ENCODE measurements around the gene SORCS2.

Gene SORCS2

DNA sequence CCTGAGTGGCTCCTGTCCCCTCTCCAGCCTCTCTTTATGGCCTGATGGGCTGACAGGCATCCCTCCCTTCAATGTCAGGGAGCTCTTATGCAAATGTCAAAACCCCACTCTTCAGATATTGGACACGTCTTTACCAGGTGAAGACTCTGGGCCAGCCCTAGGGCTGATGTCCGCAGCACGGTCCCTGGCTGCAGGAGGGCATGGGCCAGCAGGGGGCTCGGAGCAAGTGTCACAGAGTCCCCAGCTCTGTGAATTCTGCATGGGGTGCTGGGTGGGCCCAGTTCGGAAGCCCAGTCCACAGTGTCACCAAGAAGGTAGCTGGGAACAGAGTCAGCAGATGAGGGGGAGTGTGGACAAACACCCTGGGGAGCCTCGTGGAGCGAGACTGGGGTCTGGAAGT, 282.0 kb downstream of the SORCS2 start:
- DNase-seq (ENCODE audit: low read depth), result no peak

DNA sequence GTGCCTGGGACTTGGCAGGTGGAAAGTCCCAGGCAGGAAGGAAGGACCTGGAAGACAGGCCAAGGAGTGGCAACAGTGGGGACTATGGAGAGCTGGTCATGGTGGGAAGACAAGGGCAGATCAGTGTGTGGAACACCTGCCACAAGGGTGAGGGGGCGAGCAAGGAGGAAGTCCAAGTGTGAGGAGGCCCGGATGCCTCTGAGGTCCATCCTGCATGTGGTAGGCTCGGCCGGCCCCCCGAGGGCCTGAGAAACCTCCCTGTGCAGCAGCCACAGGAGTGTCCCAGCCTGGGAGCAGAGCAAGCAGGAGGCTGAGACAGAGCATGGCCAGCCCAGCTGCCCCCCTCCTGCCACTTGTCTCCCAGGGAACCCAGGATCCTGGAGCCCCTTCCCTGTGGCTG, 282.9 kb downstream of the SORCS2 start:
- DNase-seq (ENCODE audit: low read depth), result no peak

DNA sequence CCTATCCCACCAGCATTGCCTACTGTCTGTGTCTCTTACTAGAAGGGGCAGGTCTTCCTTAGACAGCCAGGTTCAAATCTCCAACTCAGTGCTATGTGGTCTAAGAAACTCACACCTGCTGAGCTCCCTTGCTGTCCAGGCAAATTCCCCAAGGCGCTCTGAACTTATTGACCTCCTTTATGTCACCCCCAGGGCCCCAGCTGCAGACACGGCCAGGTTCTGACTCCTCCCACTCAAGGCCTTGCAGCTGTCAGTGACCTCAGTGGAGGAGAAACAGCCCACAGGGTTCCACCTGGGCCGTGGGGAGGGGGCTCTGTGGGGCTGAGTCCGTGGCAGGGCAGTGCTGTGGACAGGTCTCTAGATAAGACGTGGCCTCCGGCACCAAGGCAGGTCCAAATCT, 284.5 kb downstream of the SORCS2 start:
- no peak for DNase-seq (ENCODE audit: low read depth)

DNA sequence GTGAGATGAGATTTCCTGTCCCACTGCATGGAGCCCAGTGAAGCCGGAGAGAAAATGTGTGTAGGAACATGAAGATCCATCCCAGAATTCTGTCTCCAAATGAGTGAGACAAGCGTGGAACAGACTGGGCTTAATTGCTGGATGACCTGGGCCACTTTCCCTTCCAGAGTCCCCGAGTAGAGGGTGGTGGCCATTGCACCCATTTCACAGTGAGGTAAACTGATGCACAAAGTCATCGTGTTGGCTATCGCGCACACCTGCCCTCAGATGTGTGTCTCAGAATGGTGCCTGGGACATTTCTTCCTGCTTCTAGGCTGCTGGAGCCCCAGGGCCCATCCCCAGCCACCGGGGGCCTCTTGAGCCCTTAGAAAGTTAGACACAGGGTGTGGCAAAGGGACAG, 285.4 kb downstream of the SORCS2 start:
- no peak for DNase-seq (ENCODE audit: low read depth)

DNA sequence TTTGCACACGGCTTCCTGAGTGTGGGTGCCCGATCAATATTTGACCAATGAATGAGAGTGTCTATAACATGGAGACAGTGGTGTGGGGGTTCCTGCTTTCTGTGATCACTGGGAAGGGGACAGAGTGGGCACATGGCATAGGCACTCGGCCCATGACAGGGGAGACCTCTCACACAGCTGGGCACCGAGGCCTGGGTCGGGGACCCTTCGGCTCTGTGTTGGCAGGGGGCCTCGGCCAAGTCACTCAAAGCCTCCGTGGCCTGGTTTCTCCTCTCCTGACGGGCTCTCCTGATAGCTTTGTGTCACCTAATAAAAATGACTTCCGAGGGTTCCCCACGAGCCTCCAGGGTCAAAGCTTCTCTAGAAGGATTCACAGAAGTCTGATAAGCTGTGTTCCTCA, 286.3 kb downstream of the SORCS2 start:
- DNase-seq (ENCODE audit: low read depth), result no peak

DNA sequence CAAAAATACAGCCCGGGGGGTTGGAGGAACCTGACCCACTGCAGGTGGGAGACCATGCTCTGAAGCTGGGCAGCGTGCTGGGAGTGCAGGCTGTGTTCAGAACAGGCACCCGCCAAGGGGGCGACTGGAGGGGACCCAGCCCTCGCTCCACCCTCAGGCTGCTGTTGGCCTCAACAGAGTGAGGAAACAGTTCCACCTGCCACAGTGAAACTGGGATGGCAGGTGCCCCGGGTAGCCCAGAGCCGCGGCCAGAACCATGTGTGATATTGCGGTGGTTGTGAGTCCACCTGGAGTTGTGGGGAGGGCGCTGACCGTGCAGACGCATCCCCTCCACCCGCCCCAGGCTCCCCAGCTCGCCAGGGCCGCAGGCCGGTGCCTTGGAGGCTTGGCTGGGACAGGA, 288.1 kb downstream of the SORCS2 start:
- no peak for DNase-seq (ENCODE audit: low read depth)

DNA sequence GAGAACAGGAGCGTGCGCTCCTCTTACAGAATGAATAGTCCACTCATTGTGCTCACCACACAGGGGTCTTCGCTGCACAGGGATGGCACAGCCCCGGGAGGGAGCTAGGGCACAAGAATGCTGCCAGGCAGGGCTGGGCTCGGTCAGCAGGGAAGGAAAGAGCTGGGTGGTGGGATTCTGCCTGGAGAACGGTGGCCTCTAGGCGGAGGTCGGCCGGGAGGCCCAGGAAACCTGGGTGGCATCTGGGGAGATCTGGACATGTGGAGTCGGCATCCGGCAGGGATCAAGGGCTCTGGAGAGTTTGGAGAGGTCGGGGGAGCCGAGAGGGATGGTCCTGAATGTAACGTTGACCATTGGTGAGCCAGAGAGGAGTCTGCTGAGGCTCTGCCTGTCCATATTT, 288.9 kb downstream of the SORCS2 start:
- no peak for DNase-seq (ENCODE audit: low read depth)

DNA sequence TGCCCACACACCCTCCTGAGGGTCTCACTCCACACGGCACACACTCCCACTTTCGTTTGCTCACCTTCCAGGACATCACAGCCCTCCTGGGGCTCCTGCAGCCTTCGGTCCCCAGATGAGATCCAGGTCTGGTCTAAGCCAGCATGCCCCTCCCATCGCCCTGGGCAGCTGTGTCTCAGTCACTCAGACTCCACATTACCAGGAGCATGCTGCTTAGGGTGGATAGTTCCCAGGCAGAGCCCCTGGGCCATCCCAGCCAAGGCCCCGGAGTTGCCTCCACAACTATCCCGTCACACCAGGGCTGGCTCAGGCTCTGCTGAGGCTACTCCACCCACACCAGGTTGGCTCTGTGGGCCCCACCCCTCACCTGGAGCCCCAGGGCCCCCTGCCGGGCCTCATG, 292.8 kb downstream of the SORCS2 start:
- DNase-seq (ENCODE audit: low read depth), result no peak

DNA sequence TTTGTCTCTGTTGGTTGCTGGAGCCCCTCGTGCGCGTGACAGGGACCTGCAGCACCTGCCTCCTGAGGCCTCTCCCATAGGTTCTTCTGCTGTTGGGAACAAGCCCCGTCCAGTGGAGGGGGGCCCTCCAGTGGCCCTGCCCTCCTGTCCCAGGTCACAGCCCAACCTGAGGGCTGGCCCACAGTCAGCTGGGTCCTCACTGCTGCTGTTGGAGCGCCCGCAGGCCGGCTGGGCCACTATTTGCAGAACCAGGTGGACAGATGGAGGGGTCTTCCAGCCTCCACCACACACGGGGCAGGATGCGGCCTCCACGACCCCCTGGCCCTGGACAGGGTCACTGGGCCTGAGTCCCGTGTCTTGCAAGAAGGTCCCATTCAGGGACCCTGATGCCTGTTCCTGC, 293.8 kb downstream of the SORCS2 start:
- DNase-seq (ENCODE audit: low read depth), result no peak

DNA sequence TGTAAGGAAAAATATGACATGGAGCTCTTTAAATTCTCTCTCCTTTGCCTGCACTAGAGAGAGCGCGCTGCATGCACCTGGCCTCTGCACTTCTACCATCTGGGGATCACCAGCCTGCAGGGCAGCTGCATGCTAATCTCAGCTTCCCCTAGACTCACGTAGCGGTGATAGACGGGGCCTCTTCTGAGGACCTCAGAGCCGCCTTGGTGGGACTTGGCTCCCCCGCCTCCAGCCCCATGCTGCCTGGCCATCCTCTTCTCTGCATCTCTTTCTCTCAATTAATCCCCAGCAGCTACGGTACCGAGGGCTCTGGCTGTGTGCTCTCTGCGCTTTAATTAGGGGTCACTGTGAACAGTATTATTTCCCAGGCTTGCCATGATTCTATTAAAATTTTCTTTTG, 295.2 kb downstream of the SORCS2 start:
- DNase-seq (ENCODE audit: low read depth), result no peak

DNA sequence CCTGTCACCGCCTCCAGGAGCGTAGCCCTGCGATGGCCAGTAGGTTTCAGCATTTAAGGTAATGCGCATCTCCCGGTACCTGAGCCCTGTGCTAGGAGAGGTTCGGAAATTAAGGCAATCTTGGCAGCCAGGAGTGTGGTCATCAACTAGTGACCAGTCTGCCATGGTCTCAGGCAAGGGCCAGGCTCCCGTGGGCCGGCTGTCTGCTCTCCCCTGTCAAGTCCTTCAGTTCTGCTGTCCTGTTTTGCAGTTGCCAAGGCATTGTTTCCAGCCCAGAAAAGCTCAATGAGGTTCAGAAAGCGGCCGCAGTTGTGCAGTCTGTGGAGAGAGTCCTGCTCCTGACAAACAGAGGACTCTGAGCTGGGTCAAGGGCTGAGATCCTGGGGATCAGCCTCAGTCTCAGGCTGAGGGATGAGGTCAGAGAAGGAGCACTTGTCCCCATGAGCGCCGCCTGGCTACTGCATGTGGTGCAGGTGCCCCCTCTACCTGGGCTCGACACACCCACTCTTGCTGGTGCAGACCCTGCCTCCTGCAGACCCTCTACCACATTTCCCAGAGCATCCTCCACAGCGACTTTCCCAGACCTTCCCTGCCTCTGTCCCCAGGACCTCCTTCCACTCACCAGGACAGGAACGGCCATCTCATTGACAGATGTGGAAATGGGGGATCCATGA, 295.8 kb downstream of the SORCS2 start:
- DNase-seq (ENCODE audit: low read depth), result no peak

DNA sequence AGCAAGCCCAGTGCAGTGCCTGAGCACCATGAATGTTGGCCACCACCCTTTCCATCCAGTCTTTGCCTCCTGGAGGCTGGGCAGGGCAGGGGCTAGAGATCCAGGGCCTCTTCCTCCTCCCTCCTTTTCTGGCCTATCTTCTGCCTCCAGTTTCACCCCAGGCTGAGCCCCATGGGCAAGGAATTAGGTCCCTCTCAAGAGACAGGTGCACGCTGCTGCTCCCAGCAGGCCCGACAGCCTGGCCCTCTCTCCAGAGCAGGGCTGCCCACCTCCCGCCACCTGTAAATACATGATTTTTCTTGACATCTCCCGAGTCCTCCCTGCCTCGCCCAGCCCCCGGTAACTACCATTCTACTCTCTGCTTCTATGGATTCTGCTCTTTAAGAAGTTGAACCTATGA, 299.6 kb downstream of the SORCS2 start:
- DNase-seq (ENCODE audit: low read depth), result no peak

DNA sequence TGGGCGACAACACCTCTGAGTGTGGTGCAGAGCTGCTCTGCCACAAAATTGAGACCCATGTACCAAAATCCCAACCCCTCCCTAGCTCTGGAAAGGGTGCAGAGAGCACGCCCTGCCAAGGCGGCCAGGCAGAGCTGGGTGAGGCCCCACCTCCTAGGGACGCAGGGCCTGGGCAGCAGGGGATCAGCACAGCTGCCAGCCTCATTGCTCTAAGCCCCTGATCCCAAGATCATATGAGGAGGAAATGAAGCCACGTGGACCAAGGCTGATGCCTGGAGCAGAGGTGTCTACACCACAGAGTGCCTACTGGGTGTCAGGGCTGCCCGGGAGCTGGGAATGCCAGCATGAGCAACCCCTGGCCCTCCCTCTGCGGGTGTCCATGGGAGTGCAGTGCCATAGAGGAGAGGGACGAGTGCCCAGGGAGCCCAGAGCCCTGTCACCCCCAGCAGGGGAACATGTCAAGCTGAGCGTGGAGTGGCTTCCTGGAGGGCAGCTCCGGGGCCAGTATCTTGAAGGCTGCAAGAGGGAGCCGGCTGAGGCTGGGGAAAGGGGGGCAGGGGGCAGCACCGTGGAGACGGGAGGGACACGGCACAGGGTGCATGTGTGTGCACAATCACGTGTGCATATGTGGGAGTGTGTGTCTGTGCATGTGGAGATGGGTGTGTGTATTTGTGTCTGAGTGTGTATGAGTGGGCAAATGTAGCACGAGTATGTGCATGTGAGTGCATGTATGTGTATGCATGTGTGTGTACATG, 306.3 kb downstream of the SORCS2 start:
- no peak for DNase-seq (ENCODE audit: low read depth)

DNA sequence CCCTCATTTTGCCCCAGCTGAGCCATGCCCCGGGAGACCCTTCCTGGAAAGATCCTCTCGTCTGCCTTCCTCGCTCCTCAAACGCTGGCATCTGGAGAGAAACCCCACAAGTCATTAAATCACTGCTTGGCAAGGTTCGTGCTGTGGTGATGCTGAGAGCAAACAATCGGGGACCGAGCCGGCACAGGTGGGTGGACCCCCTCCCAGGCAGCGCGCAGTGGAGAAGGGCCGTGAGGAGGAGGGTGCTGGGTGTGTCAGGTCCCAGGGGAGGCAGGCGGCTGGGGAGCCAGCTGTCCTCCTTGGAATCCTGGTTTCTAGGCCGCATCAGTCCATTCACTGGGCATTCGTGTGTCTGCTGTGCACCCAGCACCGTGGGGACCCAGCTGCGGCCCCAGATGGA, 307.3 kb downstream of the SORCS2 start:
- no peak for DNase-seq (ENCODE audit: low read depth)

DNA sequence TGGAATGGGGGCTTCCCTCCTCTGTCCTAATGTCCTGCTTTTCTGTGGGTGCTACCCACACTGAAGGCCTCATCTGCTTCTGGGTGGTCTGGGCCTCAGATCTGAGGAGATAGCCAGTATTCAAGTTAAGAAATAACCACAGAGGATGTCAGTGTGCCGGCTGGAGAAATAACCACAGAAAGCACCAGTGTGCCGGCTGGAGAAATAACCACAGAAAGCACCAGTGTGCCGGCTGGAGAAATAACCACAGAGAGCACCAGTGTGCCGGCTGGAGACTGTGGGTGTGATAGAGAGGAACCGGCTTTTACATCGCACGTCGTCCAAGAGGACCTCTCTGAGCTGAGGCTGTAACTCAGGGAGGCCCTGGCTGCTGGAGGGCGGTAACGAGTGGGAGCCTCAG, 308.1 kb downstream of the SORCS2 start:
- no peak for DNase-seq (ENCODE audit: low read depth)

DNA sequence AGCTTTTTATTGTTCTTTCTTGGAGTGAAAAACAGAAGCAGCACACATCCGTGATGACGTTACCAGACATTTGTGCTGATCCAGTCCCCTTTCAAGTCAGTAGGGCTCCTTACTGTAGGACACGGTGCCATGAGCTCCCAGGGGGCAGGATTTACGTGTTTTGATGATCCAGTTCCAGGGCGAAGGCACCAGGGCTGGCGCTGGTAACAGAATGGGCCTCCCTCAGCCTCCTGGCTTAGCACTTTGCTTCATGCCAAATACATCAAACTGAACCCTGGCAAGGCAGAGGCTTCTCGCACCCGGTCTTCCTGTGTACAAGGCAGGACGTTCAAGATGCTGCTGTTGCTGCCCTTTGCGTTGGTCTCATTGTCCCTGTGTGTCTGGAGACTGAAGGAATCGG, 309.0 kb downstream of the SORCS2 start:
- no peak for DNase-seq (ENCODE audit: low read depth)

DNA sequence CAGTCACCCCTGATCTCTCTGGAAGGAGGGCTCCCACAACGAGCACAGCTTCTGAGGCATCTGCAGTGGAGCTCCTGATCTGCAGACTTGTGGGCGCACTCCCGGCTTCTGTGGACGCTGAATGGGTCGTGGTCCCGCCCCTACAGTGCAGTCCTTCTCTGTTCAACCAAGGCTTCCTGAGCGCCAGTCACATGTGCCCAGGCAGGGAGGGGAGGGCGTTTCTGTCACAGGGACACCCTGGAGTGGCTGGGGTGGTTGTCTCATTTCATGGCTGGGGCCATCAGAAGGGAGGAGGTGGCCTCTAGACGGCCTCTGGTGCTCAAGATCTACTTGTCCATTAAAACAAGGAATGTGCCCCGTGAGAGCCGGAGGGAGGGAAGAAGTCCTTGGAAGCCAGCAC, 309.5 kb downstream of the SORCS2 start:
- no peak for DNase-seq (ENCODE audit: low read depth)

DNA sequence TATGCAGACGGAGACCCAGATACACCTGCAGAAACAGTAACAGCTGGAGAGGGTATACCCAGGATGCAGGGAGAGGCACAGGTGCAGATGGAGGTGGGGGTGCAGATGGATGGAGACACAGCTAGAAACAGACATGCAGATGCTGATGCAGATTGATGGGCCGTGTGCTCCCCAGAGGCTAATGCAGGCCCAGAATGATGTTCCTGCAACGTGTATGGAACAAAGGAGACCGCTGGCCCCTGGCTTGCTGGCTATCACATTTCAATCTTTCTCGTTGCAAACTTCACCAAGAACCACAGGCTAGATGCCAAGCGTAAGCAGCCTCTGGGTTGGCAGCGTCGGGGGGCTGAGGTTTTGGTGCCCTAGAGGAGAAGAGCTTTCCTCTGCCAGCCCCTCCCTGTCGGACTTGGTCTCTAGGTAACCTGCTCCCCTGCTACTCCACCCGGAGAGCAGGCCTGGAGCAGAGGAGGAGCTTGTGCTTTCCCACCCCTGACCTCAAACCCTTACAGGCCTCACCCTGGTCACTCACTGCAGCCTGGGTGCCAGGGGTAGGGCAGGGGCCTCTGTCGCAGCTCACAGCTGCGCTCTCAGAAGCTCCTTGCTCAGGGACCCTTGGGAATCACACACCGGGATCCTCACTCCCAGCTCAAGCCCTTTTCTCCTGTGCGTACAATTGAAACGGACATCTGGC, 311.4 kb downstream of the SORCS2 start:
- no peak for DNase-seq (ENCODE audit: low read depth)

DNA sequence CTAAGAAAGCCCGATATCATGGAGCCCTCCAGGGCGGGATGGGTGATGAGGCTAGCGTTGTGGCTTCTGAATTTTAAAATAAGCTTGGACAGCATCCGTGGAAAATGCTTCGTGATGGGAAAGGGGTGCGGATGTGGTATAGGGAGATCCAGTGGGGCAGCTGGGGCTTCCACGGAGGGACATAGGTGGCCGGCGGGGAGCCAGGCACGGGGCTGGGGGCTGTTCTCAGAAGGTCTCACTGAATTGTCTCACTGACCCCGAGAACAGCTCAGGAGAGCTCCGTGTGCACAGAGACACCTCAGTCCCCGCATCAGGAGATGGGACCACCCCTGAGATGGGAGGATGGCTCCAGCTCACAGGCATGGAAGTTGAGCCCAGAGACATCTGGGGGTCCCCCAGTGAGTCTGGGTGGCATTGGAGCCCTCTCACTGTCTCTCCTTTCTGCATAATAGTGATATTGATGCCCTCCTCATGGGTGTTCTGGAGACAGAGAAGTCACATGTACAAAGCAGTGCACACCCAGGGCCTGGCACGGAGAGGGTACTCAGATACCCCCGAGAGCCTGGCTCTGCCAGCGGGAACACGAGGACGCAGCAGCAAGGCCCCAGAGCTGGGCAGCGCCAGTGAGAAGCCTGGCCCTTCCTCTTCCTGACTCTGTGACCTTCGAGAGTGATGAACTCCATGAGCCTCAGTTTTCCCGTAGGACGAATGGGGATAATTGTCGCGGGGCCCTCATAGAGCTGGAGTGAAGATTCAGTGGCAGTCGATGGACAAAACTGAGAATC, 313.0 kb downstream of the SORCS2 start:
- no peak for DNase-seq (ENCODE audit: low read depth)

DNA sequence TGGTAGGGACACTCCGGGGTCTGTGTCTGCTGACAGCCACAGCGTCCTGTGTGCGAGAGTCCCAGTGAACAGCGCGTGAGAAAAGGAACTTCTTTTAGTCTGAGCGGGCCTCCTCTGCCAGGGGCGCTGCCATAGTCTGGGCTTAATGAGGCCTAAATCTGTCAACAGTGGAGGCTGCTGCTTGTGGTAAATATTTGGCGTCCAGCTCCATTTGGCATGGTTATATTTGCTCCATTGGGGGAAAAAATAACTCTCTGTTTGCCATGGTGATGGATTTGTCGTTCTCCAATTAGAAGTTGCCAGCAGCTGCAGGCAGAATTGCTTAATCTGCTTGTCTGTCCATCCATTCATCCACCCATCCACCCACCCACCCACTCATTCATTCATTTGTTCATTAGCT, 313.8 kb downstream of the SORCS2 start:
- DNase-seq (ENCODE audit: low read depth), result no peak

DNA sequence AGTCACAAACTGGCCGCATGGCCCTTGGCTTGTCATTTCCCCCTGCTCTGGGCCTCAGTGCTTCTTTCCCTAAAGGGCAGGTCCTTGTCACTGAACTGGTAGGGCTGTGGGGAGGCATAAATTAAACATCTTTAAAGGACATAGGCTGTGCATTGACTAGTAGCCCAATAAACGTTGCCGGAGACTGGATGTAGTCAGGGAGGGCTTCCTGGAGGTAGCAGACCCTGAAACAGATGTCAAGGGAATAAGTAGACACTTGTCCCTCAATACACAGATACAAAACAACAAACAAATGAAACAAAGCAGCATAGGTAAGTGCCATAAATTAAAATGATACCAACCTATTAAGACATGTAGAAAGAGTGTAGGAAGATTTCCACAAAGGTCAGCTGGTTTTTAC, 314.2 kb downstream of the SORCS2 start:
- DNase-seq (ENCODE audit: low read depth), result no peak

DNA sequence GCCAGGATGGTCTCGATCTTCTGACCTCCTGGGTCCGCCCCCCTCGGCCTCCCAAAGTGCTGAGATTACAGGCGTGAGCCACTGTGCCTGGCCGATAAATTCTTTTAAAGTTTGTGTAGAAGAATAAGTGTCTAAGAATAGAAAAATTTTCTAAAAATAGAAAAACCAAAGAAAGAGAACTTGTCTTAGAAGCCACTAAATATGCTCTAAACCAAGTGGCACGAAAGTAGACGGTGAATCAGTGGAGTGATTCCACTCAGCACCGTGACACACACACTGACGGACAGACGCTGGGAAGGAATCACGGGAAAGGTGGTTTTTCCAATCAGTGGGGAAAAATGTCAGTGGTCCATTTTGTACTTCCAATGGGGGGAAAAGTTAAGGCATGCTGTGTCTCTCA, 315.0 kb downstream of the SORCS2 start:
- no peak for DNase-seq (ENCODE audit: low read depth)

DNA sequence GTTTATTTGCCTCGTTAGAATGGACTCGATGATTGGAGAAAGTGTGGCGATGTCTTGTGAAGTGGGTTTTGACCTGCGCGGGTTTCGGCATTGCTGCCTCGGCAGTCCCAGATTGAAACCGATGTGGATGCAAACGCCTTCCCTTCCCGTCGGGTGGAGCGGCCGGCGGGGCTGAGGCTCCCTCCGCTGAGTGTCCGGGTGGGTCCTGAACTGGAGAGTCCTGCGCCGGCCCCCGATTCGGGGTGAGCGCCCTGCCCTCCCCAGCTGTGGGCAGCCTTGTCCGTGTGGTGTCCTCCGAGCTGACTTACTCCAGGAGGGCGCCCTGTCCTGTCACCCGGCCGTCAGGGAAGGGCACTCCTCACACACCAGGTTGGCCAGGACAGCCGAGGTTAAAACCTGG, 317.7 kb downstream of the SORCS2 start:
- no peak for DNase-seq (ENCODE audit: low read depth)
